Hippocampal formation (tissue), 2 donors: ENCODE measurements around the gene CASP8.

Source experiments
- DNase-seq, 2 donors: peaks; one replicate each; lab custom pipeline; 2025; lab: John Stamatoyannopoulos, UW

The CASP8 gene

DNA sequence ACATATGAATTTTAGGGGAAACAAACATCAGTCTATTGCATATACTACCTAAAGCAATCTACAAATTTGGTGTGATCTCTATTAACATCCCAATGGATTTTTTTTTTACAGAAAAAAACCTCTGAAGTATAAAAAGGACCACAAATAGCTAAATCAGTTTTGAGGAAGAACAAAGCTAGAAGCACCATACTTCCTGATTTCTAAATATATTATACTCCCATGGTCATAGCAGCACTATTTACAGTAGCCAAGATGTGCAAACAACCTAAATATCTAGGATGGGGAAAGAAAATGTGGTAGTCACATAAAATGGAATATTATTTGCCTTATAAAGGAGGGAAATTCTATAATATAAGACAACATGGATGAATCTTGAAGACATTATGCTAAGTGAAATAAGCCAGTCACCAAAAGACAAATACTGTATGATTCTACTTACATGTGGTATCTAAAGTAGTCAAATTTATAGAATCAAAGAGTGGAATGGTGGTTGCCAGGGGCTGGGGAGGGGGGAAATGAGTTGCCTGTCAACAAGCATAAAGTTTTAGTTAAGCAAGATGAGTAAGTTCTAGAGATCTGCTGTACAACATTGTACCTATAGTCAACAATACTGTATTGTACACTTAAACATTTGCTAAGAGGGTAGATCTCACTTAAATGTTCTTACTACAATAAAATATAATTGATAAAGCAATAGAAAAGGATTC, 17.6 kb upstream of the CASP8 start:
- DNase-seq = no peak

DNA sequence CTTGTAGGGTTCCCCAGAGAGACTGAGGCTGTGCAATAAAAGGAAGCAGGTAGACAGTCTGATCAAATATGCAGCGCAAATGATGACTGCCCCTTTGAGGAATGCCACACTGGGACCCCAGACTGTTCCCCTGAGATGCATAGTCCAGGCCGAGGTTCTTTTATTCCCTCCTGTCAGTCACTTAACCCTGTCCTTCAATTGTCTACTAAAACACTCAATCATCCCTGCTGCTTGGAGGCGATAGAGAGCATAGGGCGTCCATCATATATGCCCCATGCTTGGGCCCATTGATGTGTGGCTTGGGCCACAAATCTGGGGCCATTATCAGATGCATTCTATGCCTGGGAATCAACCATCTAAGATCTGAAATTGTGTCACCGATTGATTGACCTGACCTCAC, 15.5 kb upstream of the CASP8 start:
- DNase-seq = no peak

DNA sequence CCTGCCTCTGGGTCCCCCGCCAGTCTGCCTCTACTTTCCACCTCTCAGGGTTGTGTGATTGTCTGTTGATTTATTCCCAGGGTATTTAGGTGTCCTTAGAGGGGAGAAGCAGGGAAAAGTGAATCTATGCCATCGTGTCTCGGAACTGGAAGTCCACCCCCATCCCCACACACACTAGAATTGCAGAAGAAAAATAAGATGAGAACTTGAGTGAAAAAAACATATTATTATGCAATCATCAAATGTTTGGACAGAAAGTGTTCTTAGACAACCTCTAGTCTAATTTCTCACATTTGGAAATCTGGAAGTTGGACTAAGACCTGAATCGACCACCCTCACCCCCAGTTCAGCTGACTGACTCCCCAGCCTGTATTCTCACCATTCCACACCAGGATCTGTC, 14.1 kb upstream of the CASP8 start:
- no peak for DNase-seq

DNA sequence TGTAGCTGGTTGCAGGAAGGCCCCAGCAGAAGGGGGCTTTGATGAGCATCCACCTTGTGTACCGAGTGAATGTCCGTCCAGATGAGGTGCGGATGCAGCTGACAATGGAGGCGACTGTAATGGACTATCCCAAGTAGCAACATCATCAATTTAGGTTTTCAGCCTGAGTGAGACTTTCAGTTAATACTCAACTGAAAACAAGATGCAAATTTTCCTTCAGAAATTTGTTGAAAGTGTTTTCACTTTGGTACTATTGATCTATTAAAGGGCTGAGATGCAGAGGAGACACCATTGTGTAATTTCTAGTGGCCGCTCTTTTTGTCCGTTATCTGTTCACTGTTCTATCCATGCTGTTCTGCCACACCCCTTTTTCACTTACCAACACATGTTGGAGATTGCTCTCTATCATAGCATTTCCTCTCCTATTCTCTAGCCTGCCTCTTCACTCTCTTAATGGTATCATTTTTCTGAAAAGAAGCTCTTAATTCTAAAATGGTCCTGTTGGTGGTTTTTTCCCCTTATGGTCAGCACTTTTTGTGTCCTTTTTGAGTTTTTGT, 12.0 kb upstream of the CASP8 start:
- no peak for DNase-seq

DNA sequence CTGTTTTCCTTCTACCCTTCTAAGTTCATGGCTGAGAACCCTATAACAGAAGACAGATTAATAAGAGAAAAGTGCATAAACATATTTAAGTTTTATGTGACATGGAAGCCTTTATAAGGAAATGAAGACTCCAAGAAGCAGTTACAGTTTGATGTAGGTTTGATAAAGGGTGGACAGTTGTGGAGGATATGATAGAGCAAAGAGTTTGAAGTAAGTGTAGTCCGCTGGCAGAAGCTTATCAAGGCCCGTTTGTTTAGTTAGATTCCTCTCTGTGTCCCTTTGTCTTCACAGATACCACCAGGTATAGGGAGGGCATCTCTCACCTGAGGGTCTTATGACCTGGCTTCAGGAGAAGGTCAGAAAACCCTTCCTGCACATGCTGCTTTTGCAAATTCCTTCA, 10.4 kb upstream of the CASP8 start:
- no peak for DNase-seq

DNA sequence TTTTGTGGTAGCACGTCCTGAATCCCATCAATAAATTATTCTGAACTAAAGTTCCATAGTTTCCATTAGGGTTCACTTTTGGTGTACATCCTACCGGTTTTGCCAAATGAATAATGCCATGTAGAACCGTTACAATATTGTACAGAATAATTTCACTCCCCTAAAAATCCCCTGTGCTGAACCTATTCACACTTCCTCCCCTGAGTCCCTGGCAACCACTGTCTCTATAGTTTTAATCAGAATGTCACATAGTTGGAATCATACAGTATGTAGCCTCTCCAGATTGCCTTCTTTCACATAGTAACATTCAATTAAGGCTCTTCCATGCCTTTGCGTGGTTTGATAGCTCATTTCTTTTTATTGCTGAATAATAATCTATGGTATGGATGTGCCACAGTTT, 9.6 kb upstream of the CASP8 start:
- DNase-seq = no peak

DNA sequence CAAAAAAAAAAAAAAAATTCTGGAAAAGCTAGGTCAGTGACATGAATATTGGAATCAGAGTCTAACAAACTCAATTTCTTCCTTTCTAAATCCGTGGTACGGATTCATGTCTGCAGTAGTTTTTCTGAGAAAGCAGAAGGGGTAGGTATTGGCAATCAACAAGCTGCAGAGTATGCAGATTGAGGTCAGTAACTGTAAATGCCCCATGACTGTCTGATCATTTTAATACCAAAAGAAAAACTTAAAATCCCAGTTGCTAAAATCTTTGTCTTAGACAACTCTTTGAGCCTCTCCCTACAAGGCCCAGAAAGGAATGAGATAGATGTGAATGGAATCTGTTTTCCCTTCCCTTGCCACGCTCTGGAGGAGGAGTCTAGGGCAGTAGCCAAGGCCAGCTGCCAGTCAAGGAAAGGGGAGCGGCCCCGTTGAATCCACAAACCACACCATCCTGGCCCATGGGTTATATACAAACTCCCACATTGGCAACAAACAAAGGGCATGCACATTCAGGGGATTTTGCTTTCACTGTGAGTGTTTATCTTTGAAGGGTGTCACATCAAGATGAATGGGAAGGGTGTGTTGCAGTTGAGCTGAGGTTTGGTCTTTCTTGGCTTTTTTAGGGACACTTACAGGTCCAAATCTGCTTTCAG, 6.1 kb upstream of the CASP8 start:
- no peak for DNase-seq

DNA sequence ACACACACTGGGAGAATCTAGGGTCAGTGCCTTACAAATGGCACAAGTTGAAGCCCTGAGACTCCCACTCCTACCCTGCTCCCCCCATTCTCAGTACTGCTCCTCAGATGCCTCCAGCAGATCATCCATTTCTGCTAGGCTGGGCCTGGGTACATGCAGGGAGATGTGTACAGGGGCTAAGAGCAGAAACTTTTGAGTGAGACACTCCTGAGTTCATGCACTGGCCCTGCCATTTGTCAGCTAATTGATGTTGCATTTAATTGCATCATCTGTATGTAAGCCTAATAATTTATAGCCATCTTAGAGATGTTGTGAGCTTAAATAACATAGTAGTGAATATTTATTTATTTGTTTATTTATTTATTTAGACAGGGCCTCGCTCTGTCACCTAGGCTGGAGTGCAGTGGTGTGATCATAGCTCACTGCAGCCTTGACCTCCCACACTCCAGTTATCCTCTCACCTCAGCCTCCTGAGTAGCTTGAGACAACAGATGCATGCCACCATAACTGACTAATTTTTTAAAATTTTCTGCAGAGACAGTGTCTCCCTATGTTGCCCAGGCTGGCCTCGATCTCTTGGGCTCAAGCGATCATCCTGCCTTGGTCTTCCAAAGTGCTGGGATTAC, 4.8 kb upstream of the CASP8 start:
- DNase-seq = no peak

DNA sequence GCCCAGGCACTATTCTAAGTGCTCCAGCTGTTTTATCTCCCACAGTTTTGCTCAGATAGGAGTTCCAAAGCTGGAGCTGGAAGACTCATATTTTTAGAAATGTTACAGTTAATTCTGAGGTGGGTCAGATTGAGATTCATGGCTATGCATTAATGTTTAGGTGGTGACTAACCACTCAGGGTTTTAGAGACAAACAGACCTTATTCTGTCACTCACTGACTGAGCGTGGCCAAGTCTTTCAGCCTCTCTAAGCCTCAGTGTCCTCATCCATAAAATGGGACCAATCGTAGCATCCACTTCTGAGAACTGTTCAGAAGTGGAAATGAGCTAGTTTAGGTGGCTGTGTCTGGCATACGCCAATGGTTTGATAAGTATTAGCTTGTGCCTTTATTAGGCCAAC, 4.3 kb upstream of the CASP8 start:
- DNase-seq = no peak

DNA sequence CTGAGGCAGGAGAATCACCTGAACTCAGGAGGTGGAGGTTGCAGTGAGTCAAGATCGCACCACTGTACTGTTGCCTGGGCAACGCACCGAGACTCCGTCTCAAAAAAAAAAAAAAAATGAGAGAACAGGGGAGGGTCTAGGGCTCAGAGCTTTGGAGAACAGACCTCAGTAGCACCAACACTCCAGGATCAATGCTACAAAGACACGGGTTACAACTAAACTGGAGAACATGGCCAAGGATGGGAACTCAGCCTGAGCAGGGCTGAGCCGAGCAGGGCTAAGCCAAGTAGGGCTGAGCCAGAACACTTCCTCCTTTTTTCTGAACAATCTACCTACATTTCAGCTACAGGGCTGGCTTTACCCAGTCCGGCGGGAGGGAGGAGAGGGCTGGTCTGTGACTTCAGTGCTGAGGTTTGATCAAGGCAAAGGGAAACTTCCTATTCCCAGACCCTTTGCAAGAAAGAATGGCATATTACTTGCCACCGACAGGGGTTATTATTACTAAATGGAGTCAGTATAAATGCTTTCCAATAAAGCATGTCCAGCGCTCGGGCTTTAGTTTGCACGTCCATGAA, 2.9 kb upstream of the CASP8 start:
- DNase-seq = no peak

DNA sequence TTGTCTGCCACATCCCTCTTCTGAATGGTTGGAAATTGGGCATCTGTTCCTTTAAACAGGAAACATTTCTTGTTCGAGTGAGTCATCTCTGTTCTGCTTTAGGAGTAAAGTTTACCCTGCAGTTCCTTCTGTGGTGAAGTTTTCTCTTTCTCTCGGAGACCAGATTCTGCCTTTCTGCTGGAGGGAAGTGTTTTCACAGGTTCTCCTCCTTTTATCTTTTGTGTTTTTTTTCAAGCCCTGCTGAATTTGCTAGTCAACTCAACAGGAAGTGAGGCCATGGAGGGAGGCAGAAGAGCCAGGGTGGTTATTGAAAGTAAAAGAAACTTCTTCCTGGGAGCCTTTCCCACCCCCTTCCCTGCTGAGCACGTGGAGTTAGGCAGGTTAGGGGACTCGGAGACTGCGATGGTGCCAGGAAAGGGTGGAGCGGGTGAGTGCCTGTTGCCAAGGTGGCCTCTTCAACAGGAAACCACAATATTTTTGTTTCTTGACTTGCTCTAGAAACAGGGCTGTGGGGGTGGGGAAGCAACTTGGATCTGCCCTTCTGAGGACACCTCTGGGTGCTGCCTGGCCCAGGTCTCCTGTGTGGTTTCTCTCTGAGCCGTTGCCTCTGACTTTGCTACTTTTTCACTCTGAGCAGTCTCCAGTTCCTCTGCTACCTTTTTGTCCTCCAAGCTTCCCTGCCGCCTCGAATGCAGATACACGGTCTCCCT, 2.2 kb upstream of the CASP8 start:
- peak in 1 of 2 donors; percentile 12 for DNase-seq

DNA sequence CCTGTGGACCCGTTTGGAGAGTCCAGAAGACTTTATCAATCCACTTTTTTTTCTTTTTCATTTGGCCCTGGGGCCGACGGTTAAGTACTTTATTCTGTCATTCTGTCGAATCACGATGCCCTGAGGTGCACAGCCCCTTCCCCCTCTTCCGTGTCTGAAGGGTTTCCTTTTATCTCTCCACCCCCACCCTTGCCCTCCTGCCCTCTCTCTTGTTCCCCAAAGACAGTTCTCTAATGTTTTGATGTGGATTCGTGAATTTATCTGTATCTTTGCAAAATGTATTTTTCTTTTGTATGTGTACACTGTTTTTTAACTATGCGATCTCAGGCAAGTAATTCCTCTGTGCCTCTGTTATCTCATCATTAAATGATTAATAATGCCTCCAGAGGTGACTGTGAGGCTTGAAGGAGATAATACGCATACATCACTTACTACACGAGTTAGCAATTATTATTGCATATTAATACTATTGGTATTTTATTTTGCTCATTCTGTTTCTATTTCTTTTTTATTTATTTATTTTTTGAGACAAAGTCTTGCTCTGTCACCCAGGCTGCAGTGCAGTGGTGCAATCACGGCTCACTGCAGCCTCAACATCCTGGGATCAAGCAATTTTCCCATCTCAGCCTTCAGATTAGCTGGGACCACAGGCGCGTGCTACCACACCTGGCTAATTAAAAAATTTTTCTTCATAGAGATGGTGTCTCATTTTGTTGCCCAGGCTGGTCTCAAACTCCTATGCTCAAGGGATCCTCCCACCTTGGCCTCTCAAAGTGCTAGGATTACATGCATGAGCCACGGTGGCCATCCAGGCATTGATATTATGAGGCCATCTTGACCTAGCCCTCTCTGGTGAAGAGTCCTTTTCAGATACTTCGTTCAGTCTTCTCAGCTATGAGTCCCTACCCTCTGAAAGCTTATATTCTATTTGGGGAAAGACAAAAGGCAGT, 1.4 kb upstream of the CASP8 start:
- no peak for DNase-seq

DNA sequence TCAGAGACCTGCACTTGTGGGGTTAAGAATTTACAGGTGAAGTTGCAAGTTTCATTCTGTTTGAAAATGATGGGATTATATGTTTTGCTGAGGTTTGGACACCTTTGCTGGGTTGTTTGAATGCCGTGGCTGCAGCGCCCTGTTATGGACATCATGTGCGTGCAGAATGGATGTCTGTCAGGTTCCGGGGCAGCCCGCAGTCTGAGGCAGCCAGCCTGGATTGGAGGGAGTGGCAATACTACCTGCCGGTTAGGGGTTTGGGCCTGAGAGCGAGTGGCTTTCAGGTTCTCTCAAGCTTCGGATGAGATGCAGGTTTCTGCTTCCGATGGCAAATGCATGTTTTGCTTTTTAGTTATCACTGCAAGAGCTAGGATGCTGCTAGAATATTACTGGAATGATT, 1.1 kb downstream of the CASP8 start:
- DNase-seq = no peak

DNA sequence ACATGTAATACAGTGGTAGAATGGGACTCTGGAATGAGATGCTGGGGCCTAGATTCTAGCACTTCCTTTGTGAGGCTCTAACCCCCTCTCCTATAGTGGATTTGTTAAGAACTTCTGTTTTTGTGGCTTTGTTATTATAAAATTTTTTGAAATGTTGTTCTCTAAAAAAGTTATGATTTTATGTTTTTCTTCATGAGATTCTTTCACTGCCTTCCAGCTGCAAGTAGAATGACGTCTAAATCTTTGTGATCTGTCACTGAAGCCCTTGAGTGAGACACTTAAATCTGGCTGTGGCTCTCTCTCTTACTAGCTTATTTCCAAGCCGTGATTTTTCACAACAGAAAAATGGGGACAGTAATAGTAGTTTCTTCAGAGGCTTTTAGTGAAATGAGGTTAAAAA, 1.6 kb downstream of the CASP8 start:
- no peak for DNase-seq

DNA sequence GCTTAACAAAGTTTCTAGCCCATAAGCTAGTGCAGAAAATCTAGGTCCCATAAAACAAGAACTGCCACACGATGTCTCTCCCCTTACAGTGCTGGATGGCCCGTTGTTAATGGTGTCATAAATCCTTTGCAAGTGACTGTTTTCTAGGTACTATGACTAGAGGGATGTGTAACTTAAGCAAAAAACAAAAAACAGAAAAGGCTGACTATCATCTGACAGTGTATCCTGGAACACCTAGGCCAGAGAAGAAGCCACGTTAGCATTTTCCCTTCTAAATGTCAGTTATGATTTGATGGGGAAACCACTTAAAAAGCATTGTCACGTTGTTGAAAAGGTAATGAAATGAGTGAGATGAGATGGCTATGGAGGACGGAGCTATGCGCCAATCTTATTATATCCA, 2.4 kb downstream of the CASP8 start:
- DNase-seq = no peak

DNA sequence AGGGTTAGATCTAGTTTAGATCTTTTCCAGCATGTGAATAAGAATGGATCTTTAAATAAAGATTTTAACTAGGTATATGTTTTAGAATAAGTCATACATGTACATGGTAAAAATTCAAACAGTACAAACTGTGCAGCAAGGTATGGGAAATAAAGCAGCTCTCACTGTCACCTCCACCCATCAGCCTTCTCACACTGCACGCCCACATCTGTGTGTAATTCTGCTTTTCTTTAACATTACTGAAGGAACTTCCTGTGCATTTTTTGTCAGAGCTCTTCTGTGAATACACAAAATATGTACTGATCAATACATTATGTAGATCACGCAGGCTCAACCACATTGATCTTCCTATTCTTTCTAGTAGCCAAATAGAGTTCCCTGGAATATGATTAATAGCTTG, 3.4 kb downstream of the CASP8 start:
- no peak for DNase-seq

DNA sequence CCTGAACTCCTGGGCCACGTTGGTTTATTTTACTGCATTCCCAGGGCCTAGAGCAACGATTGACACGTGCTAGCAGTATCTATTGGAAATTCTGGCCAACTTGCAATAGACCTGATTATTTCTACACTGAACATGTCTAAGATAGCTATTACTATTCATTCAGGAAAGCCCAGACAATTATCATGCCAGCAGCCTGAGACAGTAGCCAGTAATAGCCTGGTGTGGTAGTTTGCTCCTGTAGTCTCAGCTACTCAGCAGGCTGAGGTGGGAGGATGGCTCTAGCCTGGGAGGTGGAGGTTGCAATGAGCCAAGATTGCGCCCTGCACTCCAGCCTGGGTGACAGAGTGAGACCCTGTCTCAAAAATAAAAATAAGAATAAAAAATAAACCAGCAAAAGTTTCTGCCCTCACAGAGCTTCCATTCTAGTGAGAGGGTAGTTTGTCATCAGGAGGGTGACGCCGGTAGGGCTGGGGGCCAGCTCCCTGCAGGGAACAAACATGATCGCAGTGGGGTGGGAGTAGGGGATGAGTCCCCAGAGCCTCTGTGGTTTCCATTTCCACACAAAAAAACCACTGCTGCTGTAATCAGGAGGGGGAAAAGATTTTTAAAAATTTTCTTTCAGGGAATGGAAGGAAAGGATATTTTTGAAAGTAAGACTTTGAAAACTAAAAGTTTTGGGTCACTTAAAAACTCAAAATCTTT, 4.3 kb downstream of the CASP8 start:
- DNase-seq = no peak

DNA sequence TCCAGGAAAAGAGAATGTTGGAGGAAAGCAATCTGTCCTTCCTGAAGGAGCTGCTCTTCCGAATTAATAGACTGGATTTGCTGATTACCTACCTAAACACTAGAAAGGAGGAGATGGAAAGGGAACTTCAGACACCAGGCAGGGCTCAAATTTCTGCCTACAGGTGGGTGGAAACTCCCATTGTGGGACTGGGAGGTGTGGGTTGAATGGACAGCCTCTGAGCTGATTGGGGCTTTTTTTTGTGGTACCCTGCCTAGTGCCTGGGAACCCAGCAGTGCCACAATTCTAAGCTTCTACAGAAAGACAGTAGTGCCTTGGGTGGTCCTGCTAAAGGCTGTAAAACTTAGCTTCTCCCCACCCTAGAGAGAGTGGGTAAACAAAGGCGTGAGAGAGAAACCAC, 6.3 kb downstream of the CASP8 start:
- no peak for DNase-seq

DNA sequence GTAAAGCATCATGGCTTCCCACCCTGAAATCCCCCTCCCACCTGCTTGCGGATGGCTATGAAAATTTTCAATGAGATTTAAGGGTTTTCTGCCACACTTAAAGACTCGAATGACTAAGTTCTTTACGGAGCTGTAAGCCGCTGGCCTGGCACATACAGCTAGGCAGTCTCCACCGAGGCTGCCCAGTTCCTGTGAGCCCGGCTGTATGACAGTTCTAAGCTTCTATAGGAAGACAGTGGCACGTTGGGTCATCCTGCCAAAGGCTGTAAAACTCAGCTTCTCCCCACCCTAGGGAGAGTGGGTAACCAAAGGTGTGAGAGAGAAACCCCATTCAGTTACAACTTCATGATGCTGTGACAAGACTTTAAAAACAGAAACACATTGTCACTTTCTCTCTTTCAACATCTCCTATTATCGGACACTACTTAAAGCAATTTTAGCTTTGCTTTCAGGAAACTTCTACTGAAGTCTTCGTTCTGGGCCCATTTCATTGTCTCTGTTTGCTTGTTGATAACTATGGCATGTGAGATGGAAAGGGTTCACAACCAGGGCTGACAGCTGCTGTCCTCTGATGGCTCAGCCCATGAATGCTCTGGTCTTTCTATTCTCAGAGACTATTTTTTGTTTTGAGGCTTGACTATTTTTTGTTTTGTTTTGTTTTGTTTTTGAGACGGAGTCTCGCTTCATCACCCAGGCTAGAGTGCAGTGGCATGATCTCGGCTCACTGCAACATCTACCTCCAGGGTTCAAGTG, 7.1 kb downstream of the CASP8 start:
- no peak for DNase-seq

DNA sequence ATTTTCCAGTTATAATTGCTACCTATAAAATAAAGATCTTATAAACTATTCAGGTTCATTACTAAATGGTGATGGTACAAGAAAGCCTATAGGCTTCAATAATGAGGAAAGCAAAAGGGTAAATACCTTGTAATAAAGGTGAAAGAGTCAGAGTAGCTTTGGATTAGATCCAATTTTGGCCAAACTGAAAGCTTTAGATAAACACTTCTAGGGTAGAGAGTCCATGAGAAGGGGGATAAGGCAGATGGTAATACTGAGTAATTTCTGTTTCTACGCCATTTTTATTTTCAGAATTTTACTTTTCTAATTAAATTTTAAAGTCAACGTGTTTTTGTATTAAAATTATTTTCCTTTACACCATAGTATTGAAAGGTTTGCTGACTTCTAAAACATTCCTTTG, 9.4 kb downstream of the CASP8 start:
- no peak for DNase-seq
